IPS DF 4.7 (cell line): ENCODE results near the gene RUNX2.
"Not testable (repeated sequence)": the region's sequence is repeated elsewhere in the genome, so short reads cannot be mapped to it uniquely, and the experiment has no call there.

Experiments
- DNase-seq: peaks from one replicate; pipeline ENCODE4 v3.0.0-alpha.2; 2013; ENCODE audit warnings: low spot score; ENCODE audit errors: extremely low read depth

Gene RUNX2

GRCh38 chr6:45663251-45664221 is 335.4 kb downstream of the RUNX2 start:
- no peak for DNase-seq

- DNase-seq: no peak
Measured at GRCh38 chr6:45664707-45665106, 336.6 kb downstream of the RUNX2 start.

- no peak for DNase-seq
Measured at GRCh38 chr6:45665859-45666258, 337.7 kb downstream of the RUNX2 start.

- DNase-seq: no peak
Measured at GRCh38 chr6:45666846-45667245, 338.7 kb downstream of the RUNX2 start.

GRCh38 chr6:45667300-45667699 is 339.2 kb downstream of the RUNX2 start:
- DNase-seq: no peak

- DNase-seq: no peak
Measured at GRCh38 chr6:45667766-45668165, 339.6 kb downstream of the RUNX2 start.

GRCh38 chr6:45668705-45669104 is 340.6 kb downstream of the RUNX2 start:
- no peak for DNase-seq

- DNase-seq: not testable (repeated sequence)
Measured at GRCh38 chr6:45673167-45673566, 345.0 kb downstream of the RUNX2 start.

GRCh38 chr6:45675166-45675565 is 347.0 kb downstream of the RUNX2 start:
- not testable (repeated sequence) for DNase-seq

GRCh38 chr6:45675634-45676033 is 347.5 kb downstream of the RUNX2 start:
- no peak for DNase-seq

GRCh38 chr6:45676380-45676779 is 348.2 kb downstream of the RUNX2 start:
- DNase-seq: no peak

- DNase-seq: no peak
Measured at GRCh38 chr6:45677381-45678284, 349.5 kb downstream of the RUNX2 start.

- no peak for DNase-seq
Measured at GRCh38 chr6:45678285-45678607, 350.1 kb downstream of the RUNX2 start.

- no peak for DNase-seq
Measured at GRCh38 chr6:45679163-45679562, 351.0 kb downstream of the RUNX2 start.

GRCh38 chr6:45679631-45680030 is 351.5 kb downstream of the RUNX2 start:
- no peak for DNase-seq

- DNase-seq: no peak
Measured at GRCh38 chr6:45681860-45682511, 353.9 kb downstream of the RUNX2 start.

GRCh38 chr6:45684476-45684875 is 356.3 kb downstream of the RUNX2 start:
- DNase-seq: no peak

- DNase-seq: no peak
Measured at GRCh38 chr6:45685076-45685475, 356.9 kb downstream of the RUNX2 start.

GRCh38 chr6:45686841-45687569 is 358.9 kb downstream of the RUNX2 start:
- DNase-seq: no peak

- no peak for DNase-seq
Measured at GRCh38 chr6:45687570-45687969, 359.4 kb downstream of the RUNX2 start.

- DNase-seq: no peak
Measured at GRCh38 chr6:45688180-45688579, 360.1 kb downstream of the RUNX2 start.
